Activated CD4-positive, alpha-beta T cell treated with anti-CD3 and anti-CD28 coated beads, Interleukin-2, amount 50 U/mL, for 16 hours (primary cell): Measurements from ENCODE around the gene NXPH3.
A peak's percentile ranks its signal among the peaks of the same experiment; 100 is the strongest.
"Not testable (repeated sequence)": the region's sequence is repeated elsewhere in the genome, so short reads cannot be mapped to it uniquely, and the experiment has no call there.

ENCODE experiments used
- DNase-seq: peaks from one replicate; pipeline ENCODE4 v3.0.0-alpha.2; 2020

The NXPH3 gene

GRCh38 chr17:49555495-49556222 is 20.0 kb upstream of the NXPH3 start:
- DNase-seq = no peak

- DNase-seq = peak; percentile 85
Measured at GRCh38 chr17:49556223-49556943, 19.3 kb upstream of the NXPH3 start.

GRCh38 chr17:49557312-49558024 is 18.2 kb upstream of the NXPH3 start:
- DNase-seq = peak; percentile 56

GRCh38 chr17:49564638-49565037 is 11.0 kb upstream of the NXPH3 start:
- no peak for DNase-seq

- no peak for DNase-seq
Measured at GRCh38 chr17:49565948-49566491, 9.7 kb upstream of the NXPH3 start.

- no peak for DNase-seq
Measured at GRCh38 chr17:49566668-49567071, 9.0 kb upstream of the NXPH3 start.

- DNase-seq = no peak
Measured at GRCh38 chr17:49567104-49567521, 8.6 kb upstream of the NXPH3 start.

- peak; percentile 87 for DNase-seq
Measured at GRCh38 chr17:49567871-49568694, 7.6 kb upstream of the NXPH3 start.

GRCh38 chr17:49568695-49569047 is 7.0 kb upstream of the NXPH3 start:
- not testable (repeated sequence) for DNase-seq

GRCh38 chr17:49570540-49571242 is 5.0 kb upstream of the NXPH3 start:
- DNase-seq = no peak

- no peak for DNase-seq
Measured at GRCh38 chr17:49571283-49571682, 4.4 kb upstream of the NXPH3 start.

- DNase-seq = no peak
Measured at GRCh38 chr17:49571764-49572163, 3.9 kb upstream of the NXPH3 start.

- DNase-seq = no peak
Measured at GRCh38 chr17:49572226-49572625, 3.4 kb upstream of the NXPH3 start.

GRCh38 chr17:49572806-49573420 is 2.8 kb upstream of the NXPH3 start:
- DNase-seq = no peak

- no peak for DNase-seq
Measured at GRCh38 chr17:49573510-49574322, 2.0 kb upstream of the NXPH3 start.

GRCh38 chr17:49574323-49574781 is 1.3 kb upstream of the NXPH3 start:
- no peak for DNase-seq

- no peak for DNase-seq
Measured at GRCh38 chr17:49574945-49575678, 559 bp upstream of the NXPH3 start.

GRCh38 chr17:49576088-49576916 is 631 bp downstream of the NXPH3 start:
- DNase-seq = no peak
